Cardiac fibroblast (primary cell): Measurements from ENCODE around the gene CCM2L.

Experiments used
- DNase-seq, 2 donors: peaks; one replicate each; pipeline versions ENCODE4 v3.0.0 to v3.0.0-alpha.2; 2010; ENCODE audit warnings: low read depth in 2 of 2
- H3K4me3 ChIP-seq, 2 donors: replicated peaks in 1 of 2; 1 replicate in 1 of 2; 2 replicates in 1 of 2; pipeline ENCODE4 v1.5.1; 2011; ENCODE audit warnings: low read depth in 2 of 2, low read length in 2 of 2, mild to moderate bottlenecking in 2 of 2, moderate library complexity in 1 of 2
- TF ChIP-seq, protein P1 (sequence below): IDR thresholded peaks from one replicate; pipeline ENCODE4 v1.5.1; 2011; ENCODE audit warnings: low read depth, mild to moderate bottlenecking, low read length, inconsistent platforms

The CCM2L gene

DNA sequence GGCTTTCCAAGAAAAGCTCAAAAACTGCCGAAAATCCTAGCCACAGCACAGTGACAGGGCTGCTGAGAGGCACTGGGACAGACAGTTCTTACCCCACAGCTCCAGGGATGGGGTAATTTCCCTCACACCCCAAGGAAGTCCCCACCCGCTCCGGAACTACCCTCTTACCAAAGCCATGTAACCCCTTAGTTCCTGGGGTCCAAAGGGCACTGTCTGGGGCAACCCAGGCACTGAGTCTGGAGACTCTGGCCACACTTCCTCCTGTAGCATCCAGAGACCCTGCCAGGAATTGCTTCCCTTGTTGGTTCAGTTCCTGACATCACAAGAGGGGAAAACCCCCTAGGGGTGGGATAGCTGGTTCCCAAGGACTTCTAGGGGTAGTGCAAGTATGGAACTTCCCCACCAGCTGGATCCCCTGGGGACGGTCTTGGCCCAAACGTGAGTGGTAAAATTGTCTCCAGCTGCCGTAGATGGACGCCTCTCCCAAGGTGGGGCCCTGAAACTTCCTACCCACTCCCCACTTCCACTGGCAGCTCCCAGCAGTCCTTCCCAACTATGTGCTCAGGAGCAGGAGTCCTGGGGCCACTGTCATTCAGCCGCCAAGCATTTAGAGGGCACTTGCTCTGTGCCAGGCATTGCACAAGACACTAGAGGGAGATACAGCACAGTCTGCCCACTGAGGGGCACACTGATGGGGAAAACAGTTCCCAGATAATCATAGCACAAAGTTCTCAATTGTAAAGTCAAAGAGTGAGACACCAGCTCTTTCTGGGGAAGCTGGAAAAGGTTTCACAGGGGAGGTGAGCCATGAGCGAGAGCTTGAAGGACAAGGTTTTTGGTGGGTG lies 24.6 kb downstream of the CCM2L start:
- peak in 1 of 2 donors; percentile 18 for DNase-seq
- TF ChIP-seq, protein P1, sequence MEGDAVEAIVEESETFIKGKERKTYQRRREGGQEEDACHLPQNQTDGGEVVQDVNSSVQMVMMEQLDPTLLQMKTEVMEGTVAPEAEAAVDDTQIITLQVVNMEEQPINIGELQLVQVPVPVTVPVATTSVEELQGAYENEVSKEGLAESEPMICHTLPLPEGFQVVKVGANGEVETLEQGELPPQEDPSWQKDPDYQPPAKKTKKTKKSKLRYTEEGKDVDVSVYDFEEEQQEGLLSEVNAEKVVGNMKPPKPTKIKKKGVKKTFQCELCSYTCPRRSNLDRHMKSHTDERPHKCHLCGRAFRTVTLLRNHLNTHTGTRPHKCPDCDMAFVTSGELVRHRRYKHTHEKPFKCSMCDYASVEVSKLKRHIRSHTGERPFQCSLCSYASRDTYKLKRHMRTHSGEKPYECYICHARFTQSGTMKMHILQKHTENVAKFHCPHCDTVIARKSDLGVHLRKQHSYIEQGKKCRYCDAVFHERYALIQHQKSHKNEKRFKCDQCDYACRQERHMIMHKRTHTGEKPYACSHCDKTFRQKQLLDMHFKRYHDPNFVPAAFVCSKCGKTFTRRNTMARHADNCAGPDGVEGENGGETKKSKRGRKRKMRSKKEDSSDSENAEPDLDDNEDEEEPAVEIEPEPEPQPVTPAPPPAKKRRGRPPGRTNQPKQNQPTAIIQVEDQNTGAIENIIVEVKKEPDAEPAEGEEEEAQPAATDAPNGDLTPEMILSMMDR, result no peak
- H3K4me3 ChIP-seq, result no peak overlapping the region

DNA sequence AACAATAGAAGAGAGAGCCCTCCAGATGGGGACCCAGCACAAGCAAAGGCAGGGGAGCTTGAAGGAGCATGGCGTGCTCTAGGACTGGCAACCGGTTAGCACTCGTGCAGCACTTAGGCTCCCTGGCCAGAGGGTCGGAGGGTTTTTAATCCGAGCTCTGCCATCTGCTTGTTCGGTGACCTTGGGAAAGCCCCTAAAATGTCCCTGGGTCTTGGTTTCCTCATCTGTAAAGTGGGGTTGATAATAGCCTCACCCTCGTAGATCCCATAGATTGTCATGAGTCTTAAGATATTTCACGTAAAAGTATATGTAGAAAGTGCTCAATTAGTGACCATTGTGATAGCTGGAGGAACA lies 25.2 kb downstream of the CCM2L start:
- H3K4me3 ChIP-seq, result no peak overlapping the region
- TF ChIP-seq, protein P1, result no peak
- no peak for DNase-seq

DNA sequence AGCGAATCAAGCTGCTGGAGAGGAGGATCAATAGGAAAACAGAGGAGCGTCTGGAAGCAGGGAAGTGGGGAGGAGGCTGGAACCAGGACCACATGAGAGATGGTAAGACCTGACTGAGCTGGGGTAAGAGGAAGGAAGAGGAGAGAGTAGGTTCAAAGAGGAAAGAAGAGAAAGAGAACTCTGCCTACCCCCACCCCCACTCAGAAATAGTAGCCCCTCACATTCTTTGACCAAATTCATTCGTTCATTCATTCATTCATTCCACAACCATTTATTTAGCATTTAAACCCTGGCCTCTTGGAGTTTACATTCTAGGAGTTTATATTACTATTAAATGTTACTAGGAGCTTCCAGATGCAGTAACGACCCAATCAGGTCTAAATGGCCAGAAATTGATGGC lies 26.0 kb downstream of the CCM2L start:
- H3K4me3 ChIP-seq, result no peak overlapping the region
- TF ChIP-seq, protein P1, result no peak
- no peak for DNase-seq

DNA sequence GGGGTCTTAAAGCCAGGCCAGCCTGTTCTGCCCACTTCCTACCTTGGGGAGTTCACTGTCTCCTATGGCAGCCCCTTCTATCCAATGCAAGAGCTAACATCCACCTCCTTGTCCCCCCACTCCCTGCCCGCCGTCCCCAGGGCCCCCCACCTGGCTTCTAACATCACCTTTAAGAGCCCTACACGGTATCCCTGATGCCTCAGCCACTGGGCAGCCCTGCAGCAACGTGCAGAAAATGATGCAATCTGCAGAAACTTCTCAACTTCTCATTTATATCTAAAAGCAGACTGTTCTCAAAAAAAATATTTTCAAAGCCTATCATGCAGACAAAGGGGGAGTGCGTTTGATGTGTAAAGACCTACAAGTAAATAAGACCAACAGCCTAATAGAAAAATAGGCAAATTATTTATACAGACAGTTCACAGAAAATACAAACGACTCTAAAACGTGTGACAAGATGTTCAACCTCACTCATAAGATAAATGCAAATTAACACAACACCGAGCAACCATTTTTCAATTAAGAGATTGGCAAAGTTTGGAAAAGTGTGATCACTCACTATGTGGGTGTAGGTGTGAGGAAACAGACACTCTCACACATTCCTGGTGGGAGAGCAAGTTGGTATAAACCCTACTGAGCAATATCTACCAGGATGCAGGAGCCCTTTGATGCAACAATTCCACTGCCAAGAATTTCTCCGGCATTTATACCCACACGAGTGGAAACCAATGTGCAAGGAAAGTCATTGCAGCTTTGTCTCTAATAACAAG lies 26.7 kb downstream of the CCM2L start:
- peak in 1 of 2 donors; percentile 32 for DNase-seq

DNA sequence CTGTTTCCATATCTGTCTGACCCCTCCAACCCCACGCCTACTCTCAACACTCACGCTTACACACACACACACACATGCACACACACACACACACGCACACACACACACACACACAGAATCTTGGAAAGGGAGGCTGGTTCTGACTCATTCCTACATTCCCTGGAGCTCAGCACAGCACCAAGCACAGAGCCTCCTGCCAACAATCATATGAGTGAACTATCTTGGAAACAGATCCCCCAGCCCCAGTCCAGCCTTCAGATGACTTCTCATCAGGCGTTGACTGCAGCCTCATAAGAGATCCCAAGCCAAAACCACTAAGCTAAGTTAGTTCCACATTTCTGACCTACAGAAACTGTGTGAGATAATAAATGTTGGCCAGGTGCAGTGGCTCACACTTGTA lies 27.7 kb downstream of the CCM2L start:
- H3K4me3 ChIP-seq, result no peak overlapping the region
- TF ChIP-seq, protein P1, result no peak
- DNase-seq, result peak; percentile 45 to 67

More for the DNA sequence above, 26.7 kb downstream of the CCM2L start:
- H3K4me3 ChIP-seq, result no peak overlapping the region
- TF ChIP-seq, protein P1, result no peak

DNA sequence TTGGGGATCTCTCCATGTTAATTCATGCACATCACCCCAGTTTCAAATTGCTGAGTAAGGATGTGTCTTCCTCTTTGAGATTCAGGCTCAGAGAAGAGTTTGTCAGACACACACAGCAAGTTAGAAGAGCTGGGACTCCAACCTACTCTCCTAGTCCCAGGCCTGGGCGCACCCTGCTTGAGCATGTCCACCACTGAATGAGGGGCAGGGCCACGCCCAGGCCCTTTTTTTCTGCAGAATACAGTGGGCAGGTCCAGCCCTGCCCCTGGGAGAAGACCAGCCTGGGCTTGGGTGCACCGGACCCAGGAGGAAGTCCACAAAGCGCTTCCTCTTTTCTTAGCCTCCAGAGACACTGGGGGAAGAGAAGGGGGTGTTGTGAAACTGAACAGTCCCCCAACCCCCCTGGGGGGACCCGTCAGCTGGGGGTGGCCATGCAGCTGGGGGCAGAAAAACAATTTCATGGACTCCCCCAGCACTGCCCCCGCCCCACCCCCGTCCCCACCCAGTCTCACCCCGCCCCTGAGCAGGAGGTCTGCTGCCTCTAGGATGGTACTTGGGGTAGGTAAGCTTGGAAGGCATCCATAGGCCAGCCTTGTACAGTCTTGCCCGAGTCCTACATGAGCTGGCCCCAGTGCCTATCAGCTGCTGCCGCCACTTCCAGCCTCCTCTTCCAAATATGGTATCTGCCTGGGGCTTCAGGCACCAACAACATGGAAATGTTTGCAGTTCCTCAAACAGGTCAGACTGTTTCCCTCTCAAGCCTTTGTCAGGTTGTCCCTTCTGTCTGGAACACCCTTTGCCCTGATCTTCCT lies 30.1 kb downstream of the CCM2L start:
- TF ChIP-seq, protein P1, result no peak
- no peak overlapping the region for H3K4me3 ChIP-seq
- no peak for DNase-seq
